Esophagus squamous epithelium (tissue), 5 donors: Measurements from ENCODE around the gene MAST3. TPM values are rescaled to one million over a fixed set of nuclear protein-coding genes. Genes with fewer than 3 reads are reported as not detected.

Experiments used
- DNase-seq: peaks from one replicate; lab custom pipeline; 2025; lab: John Stamatoyannopoulos, UW
- H3K27ac ChIP-seq, 4 donors: fragments of 200-600 bp; sonication (generic); one replicate each; pipeline ENCODE4 v1.5.1; 2016 to 2019; ENCODE audit warnings: mild to moderate bottlenecking in 1 of 4
- H3K27me3 ChIP-seq, 4 donors: fragments of 200-600 bp; sonication (generic); 1 replicate in 3 of 4; 2 replicates in 1 of 4; pipeline versions ENCODE4 v1.5.1 to v1.6.0; 2017 to 2021; ENCODE audit warnings: antibody characterized with exemption in 1 of 4
- H3K36me3 ChIP-seq, 3 donors: fragments of 200-600 bp; sonication (generic); one replicate each; pipeline ENCODE4 v1.5.1; 2016 to 2019
- H3K4me1 ChIP-seq, 3 donors: fragments of 200-600 bp; sonication (generic); one replicate each; pipeline ENCODE4 v1.5.1; 2017 to 2019
- H3K4me3 ChIP-seq, 4 donors: fragments of 200-600 bp; sonication (generic); 1 replicate in 3 of 4; 2 replicates in 1 of 4; pipeline ENCODE4 v1.5.1; 2016 to 2019; ENCODE audit warnings: mild to moderate bottlenecking in 2 of 4, moderate library complexity in 1 of 4
- H3K9me3 ChIP-seq, 3 donors: fragments of 200-600 bp; sonication (generic); one replicate each; pipeline ENCODE4 v1.5.1; 2016 to 2019
- POLR2A ChIP-seq, 4 donors: fragments of 450-650 bp; IDR thresholded peaks; one replicate each; pipeline ENCODE4 v1.6.1; 2017; ENCODE audit warnings: antibody characterized with exemption in 4 of 4, mild to moderate bottlenecking in 4 of 4, moderate library complexity in 3 of 4
- WGBS, 2 donors: methylation state at CpG; one replicate each; pipeline ENCODE4 v1.1.5; 2018; 5-methylcytosine and 5-hydroxymethylcytosine counted together
- intact Hi-C: fragments of 100-400 bp; cut with DNase I; formaldehyde crosslinking; loops from one replicate; pipeline ENCODE4 v1.15.0; 2022
- total RNA-seq, 4 donors: library from RNA; depleted of rRNA; stranded (reverse); fragments of >200 nt; gene quantifications; one replicate each; pipeline ENCODE4 v1.1.0, GENCODE V29; 2016
- TF ChIP-seq, protein P1 (sequence below), 6 experiments: fragments of 450-650 bp in 4 of 6; fragments of 200-600 bp in 2 of 6; sonication (generic) in 2 of 6; IDR thresholded peaks; one replicate each; pipeline ENCODE4 v1.5.1; 2016 to 2019; ENCODE audit warnings: antibody characterized with exemption in 6 of 6, mild to moderate bottlenecking in 4 of 6, moderate library complexity in 4 of 6
- donor health status: DM: yes; HTN: yes; CAD: no.

MAST3 gene
- total RNA-seq, 4 donors from 2014 or later: 2.3 to 4.8 (median 4.1) TPM

- H3K27ac ChIP-seq: peak overlapping the region in 3 of 4 donors; percentile 47 to 66 (median 63)
- WGBS, 2 donors: 25% methylated on average over 14 to 17 of the region's 22 CpGs
These were observed 664 bp downstream of the MAST3 start for GRCh38 chr19:18097993-18098890.

DNA sequence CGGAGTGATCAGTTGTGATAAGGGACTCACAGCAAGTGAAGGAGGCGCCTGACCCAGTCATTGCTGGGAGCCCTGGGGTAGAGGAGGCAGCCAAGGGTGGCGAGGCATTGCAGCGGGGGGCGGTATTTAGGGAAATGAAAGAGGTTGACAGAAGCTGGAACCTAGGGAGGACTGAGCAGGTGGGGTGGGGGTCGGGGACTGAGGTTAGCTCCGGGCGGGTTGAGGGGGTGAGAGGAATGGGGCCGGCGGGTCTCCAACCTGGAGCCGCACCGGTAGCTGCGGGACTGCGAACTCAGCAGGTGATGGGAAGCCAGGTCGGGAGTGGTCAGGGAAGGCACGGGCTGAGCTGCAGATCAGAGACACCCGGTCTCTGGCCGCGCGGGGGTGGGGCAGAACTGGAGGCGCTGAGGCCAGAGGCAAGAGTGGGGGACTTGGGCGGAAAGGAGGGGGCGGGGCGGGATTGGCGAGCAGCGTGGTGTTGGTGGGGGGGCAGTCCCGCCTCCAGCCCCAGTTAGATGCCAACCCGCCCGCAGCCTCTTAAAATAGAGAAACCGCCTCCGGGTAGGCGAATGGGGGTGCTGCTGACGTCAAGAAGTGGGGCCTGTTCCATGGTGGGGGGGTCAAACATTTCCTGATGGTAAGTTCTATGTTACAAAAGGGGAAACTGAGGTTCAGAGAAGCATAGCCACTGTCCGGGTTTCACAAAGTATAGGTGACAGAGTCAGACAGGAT is 1.5 kb downstream of the MAST3 start:
- H3K9me3 ChIP-seq: no peaks in the 10 kb centered on the region
- 6 to 9% methylated on average over 27 to 28 of the region's 34 CpGs for WGBS, 2 donors
- H3K27me3 ChIP-seq: peaks cover 0 to 37% (median 0%) of the 10 kb centered on the region in 4 donors
- DNase-seq: no peak
- TF ChIP-seq, protein P1, sequence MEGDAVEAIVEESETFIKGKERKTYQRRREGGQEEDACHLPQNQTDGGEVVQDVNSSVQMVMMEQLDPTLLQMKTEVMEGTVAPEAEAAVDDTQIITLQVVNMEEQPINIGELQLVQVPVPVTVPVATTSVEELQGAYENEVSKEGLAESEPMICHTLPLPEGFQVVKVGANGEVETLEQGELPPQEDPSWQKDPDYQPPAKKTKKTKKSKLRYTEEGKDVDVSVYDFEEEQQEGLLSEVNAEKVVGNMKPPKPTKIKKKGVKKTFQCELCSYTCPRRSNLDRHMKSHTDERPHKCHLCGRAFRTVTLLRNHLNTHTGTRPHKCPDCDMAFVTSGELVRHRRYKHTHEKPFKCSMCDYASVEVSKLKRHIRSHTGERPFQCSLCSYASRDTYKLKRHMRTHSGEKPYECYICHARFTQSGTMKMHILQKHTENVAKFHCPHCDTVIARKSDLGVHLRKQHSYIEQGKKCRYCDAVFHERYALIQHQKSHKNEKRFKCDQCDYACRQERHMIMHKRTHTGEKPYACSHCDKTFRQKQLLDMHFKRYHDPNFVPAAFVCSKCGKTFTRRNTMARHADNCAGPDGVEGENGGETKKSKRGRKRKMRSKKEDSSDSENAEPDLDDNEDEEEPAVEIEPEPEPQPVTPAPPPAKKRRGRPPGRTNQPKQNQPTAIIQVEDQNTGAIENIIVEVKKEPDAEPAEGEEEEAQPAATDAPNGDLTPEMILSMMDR (IDR thresholded peaks at IDR 0.05): no peak
- no peak for TF ChIP-seq POLR2A (IDR thresholded peaks at IDR 0.05)
- peaks cover 17 to 25% (median 22%) of the 10 kb centered on the region in 3 donors for H3K4me1 ChIP-seq
- H3K27ac ChIP-seq: no peak overlapping the region
- intact Hi-C loops: no loop called here
- H3K36me3 ChIP-seq: no peaks in the 10 kb centered on the region
- H3K4me3 ChIP-seq: peak overlapping the region in 3 of 4 donors; percentile 41 to 69 (median 48)

More at GRCh38 chr19:18097993-18098890, 664 bp downstream of the MAST3 start:
- no peak for DNase-seq
- TF ChIP-seq, protein P1 (IDR thresholded peaks at IDR 0.05): no peak
- TF ChIP-seq POLR2A (IDR thresholded peaks at IDR 0.05): no peak
- H3K27me3 ChIP-seq: peaks cover 0 to 37% (median 0%) of the 10 kb centered on the region in 4 donors
- H3K36me3 ChIP-seq: no peaks in the 10 kb centered on the region
- peaks cover 17 to 29% (median 22%) of the 10 kb centered on the region in 3 donors for H3K4me1 ChIP-seq
- intact Hi-C loops: no loop called here
- peak overlapping the region; percentile 25 to 69 (median 44) for H3K4me3 ChIP-seq
- H3K9me3 ChIP-seq: no peaks in the 10 kb centered on the region

DNA sequence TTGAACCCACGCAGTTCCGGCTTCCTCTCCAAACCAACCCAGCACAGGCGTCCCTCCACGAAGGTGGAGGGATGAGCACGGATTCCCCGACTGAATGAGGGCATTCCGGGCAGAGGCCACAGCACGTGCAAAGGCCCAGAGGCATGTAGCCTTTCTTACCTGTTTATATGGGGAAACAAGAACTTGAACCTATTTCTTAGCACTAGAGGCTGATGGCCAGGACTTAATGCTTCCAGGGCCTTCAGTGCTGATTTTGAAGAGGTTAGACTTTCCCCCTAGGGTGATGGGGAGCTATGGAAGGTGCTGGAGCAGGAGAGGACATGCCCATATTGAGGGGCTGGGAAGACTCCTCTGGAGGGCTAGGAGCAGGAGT is 2.0 kb downstream of the MAST3 start:
- H3K4me3 ChIP-seq: peak overlapping the region in 1 of 4 donors; percentile 69

GRCh38 chr19:18100710-18101109 is 3.1 kb downstream of the MAST3 start:
- no peak for TF ChIP-seq POLR2A (IDR thresholded peaks at IDR 0.05)
- TF ChIP-seq, protein P1 (IDR thresholded peaks at IDR 0.05): no peak
- Histone ChIP-seq H3K4me1 (peaks cover 24 to 34% (median 30%) of the 10 kb centered on the region in 3 donors), H3K27me3 (peaks cover 0 to 37% (median 0%) of the 10 kb centered on the region in 4 donors), H3K9me3 (no peaks in the 10 kb centered on the region), H3K4me3 (no peak overlapping the region), H3K27ac (no peak overlapping the region), H3K36me3 (no peaks in the 10 kb centered on the region)
- 70 to 71% methylated on average over 12 to 16 of the region's 18 CpGs for WGBS, 2 donors
- intact Hi-C loops: no loop called here
- no peak for DNase-seq

More for the DNA sequence above, 2.0 kb downstream of the MAST3 start:
- WGBS, 2 donors: 71 to 80% methylated on average over 5 to 7 of the region's 8 CpGs
- intact Hi-C loops: no loop called here
- peaks cover 20 to 30% (median 28%) of the 10 kb centered on the region in 3 donors for H3K4me1 ChIP-seq
- no peaks in the 10 kb centered on the region for H3K36me3 ChIP-seq
- H3K27ac ChIP-seq: no peak overlapping the region
- no peak for DNase-seq
- TF ChIP-seq, protein P1 (IDR thresholded peaks at IDR 0.05): no peak
- TF ChIP-seq POLR2A (IDR thresholded peaks at IDR 0.05): no peak
- no peaks in the 10 kb centered on the region for H3K9me3 ChIP-seq
- peaks cover 0 to 37% (median 0%) of the 10 kb centered on the region in 4 donors for H3K27me3 ChIP-seq
